GM21619 (cell line): ENCODE data around the gene FCHSD1.
"Not testable (repeated sequence)": the region's sequence is repeated elsewhere in the genome, so short reads cannot be mapped to it uniquely, and the experiment has no call there.

Experiments used
- ATAC-seq: cut with Tn5 transposase; IDR thresholded peaks from one replicate; pipeline ENCODE4 v1.9.1; 2021; ENCODE audit not compliant: unreplicated experiment

The FCHSD1 gene

GRCh38 chr5:141618030-141618803, 33.0 kb downstream of the FCHSD1 start:
- ATAC-seq: peak; percentile 34

- no peak for ATAC-seq
Measured at GRCh38 chr5:141617682-141618029, 33.6 kb downstream of the FCHSD1 start.

- ATAC-seq: no peak
Measured at GRCh38 chr5:141617128-141617527, 34.1 kb downstream of the FCHSD1 start.

GRCh38 chr5:141615991-141616720, 35.1 kb downstream of the FCHSD1 start:
- ATAC-seq: no peak

- ATAC-seq: no peak
Measured at GRCh38 chr5:141613344-141613743, 37.9 kb downstream of the FCHSD1 start.

- no peak for ATAC-seq
Measured at GRCh38 chr5:141611289-141611688, 39.9 kb downstream of the FCHSD1 start.

- ATAC-seq: not testable (repeated sequence)
Measured at GRCh38 chr5:141609921-141610320, 41.3 kb downstream of the FCHSD1 start.

- no peak for ATAC-seq
Measured at GRCh38 chr5:141609044-141609443, 42.2 kb downstream of the FCHSD1 start.

GRCh38 chr5:141608557-141608956, 42.7 kb downstream of the FCHSD1 start:
- no peak for ATAC-seq

- no peak for ATAC-seq
Measured at GRCh38 chr5:141608046-141608445, 43.2 kb downstream of the FCHSD1 start.

- ATAC-seq: peak; percentile 98
Measured at GRCh38 chr5:141605523-141606277, 45.5 kb downstream of the FCHSD1 start.

- no peak for ATAC-seq
Measured at GRCh38 chr5:141603923-141604717, 47.1 kb downstream of the FCHSD1 start.

GRCh38 chr5:141602606-141603005, 48.6 kb downstream of the FCHSD1 start:
- ATAC-seq: no peak

- peak; percentile 57 for ATAC-seq
Measured at GRCh38 chr5:141598391-141599345, 52.5 kb downstream of the FCHSD1 start.

- ATAC-seq: no peak
Measured at GRCh38 chr5:141597814-141598213, 53.4 kb downstream of the FCHSD1 start.

GRCh38 chr5:141597394-141597793, 53.8 kb downstream of the FCHSD1 start:
- no peak for ATAC-seq

- no peak for ATAC-seq
Measured at GRCh38 chr5:141596867-141597266, 54.4 kb downstream of the FCHSD1 start.

- ATAC-seq: no peak
Measured at GRCh38 chr5:141590127-141590526, 61.1 kb downstream of the FCHSD1 start.
